BE2C (cell line): ENCODE data around the gene TTC38.

ENCODE experiments used
- DNase-seq: peaks from one replicate; pipeline ENCODE4 v3.0.0-alpha.2; 2020
- H3K27me3 ChIP-seq: fragments of 250-450 bp; sonication (Bioruptor Pico); 2 replicates; pipeline ENCODE4 v1.5.1; 2020; ENCODE audit warnings: mild to moderate bottlenecking
- H3K36me3 ChIP-seq: fragments of 250-450 bp; sonication (Bioruptor Pico); 2 replicates; pipeline ENCODE4 v1.5.1; 2020; ENCODE audit warnings: mild to moderate bottlenecking
- H3K4me1 ChIP-seq: fragments of 250-450 bp; sonication (Bioruptor Pico); 2 replicates; pipeline ENCODE4 v1.5.1; 2020
- H3K4me3 ChIP-seq: 2 replicates; pipeline ENCODE4 v1.5.1; 2011; ENCODE audit warnings: low read depth, low read length
- H3K9me3 ChIP-seq: fragments of 250-450 bp; sonication (Bioruptor Pico); 2 replicates; pipeline ENCODE4 v1.5.1; 2020
- TF ChIP-seq, protein P1 (sequence below): IDR thresholded peaks from 2 replicates; pipeline ENCODE4 v1.5.1; 2012; ENCODE audit warnings: mild to moderate bottlenecking, low read depth, low read length

TTC38 gene

DNA sequence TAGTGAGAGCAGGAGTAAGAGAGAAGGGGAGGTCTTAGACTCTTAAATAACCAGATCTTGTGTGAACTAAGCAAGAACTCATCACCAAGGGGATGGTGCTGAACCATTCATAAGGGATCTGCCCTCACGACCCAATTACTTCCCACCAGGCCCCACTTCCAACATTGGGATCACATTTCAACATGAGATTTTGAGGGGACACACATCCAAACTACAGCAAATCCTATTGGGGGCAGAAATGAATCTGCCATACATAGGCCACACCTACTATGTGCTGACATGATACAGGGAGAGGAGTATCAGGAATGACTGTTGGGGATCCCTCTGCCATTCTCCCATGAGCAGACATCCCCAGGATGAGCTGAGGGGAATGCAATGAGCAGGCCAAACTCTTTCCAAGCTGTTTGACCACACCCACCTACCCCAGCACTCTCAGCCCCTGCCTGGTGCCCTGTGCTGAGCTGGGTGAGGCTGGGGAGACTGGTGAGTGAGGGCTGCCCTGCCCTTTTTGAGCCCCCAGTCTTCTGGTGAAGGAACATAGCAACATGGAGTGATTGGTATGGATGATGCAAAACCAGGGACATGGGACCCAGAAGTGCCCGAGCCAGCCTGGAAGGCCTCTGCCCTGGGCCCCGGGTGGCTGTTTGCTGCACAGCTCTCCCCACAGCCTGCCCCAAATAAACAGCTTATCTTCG, 27.6 kb downstream of the TTC38 start:
- DNase-seq = no peak
- Histone ChIP-seq H3K36me3 (peaks cover 28% of the 10 kb centered on the region), H3K4me1 (no peaks in the 10 kb centered on the region; the same call in 1 of the 2 replicates), H3K4me3 (no peak overlapping the region), H3K27me3 (no peaks in the 10 kb centered on the region), H3K9me3 (no peaks in the 10 kb centered on the region)
- TF ChIP-seq, protein P1, sequence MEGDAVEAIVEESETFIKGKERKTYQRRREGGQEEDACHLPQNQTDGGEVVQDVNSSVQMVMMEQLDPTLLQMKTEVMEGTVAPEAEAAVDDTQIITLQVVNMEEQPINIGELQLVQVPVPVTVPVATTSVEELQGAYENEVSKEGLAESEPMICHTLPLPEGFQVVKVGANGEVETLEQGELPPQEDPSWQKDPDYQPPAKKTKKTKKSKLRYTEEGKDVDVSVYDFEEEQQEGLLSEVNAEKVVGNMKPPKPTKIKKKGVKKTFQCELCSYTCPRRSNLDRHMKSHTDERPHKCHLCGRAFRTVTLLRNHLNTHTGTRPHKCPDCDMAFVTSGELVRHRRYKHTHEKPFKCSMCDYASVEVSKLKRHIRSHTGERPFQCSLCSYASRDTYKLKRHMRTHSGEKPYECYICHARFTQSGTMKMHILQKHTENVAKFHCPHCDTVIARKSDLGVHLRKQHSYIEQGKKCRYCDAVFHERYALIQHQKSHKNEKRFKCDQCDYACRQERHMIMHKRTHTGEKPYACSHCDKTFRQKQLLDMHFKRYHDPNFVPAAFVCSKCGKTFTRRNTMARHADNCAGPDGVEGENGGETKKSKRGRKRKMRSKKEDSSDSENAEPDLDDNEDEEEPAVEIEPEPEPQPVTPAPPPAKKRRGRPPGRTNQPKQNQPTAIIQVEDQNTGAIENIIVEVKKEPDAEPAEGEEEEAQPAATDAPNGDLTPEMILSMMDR = no peak

DNA sequence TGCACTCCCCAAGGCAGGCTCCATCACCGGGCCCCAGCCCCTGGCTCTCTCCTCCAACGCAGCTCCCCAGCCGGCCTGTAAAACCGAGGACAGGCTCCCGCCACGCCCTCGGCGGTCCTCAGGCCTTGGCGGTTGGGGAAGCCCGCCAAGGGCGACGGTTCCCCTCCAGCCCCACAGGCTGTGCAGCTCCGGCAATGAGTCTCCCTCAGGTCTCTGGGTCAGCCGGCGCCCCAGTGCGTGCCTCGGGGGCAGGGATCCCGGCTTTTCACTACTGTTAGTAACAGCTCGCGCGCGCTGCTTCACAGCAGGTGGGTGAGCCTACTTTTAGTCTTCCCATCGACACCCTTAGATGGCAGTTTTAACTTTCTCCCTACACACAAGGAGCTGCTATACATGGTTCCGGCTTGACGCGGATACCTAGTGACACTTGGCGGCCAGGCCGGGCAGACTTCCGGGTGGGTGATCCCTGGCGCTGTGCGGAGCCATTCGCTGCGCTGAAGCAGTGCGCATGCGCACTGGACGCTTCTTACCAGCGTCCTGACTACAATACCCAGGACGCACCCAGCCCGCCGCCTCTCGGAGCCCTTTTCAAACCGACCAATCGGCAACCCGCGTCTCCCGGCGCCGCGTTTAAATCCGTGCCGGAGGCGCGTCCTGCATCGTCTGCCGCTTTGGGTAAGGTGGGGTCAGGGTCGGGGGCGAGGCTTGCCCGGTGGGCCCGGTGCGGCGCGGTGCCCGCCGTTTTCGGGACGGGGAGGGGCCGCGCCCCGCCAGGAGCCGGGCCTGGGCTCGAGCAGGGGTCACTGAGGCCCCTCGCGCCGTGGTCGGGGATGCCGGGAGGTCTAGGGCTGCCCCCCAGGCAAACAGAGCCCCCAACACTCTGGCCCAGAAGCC, 28.7 kb downstream of the TTC38 start, which contains the start of gene GTSE1:
Gene GTSE1, plus strand, starts transcription at position 614 of the 894 bp plus-strand sequence. CDS start 531 bp downstream, outside the sequence.
- TF ChIP-seq, protein P1 = peak; percentile 44
- peak within 1 kb of the TSS; percentile 88 for H3K4me3 ChIP-seq

DNA sequence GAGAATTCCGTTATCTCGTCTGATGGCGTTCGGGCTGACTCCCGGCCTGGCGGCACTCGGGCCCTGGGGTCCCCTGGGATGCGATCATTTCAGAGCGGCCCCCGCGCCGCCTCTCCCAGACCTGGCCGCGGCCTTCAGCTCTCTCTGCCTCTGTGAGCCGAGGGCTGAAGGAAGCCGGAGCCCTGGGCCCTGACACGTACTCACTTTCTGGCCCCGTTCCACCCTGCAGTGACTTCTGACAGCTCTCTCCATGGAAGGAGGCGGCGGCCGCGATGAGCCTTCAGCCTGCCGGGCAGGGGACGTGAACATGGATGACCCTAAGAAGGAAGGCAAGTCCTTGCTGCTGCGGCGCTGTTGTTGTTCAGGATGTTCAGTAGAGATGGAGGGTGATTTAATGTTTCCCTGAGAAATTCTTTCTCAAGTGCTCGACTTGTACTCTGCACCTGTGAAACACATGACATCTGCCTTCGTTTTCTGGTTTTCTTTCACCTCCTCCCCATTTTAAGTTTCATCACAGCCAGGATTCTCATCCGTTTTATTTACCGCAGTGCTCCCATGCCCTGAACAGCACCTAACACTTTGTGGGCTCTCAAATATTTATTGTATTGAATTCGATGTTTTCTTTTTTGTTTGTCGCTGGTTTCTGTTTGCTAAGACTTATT, 29.5 kb downstream of the TTC38 start:
- Histone ChIP-seq H3K27me3 (no peaks in the 10 kb centered on the region), H3K4me1 (no peaks in the 10 kb centered on the region; the same call in 1 of the 2 replicates), H3K4me3 (peak overlapping the region; percentile 88), H3K36me3 (peaks cover 33% of the 10 kb centered on the region), H3K9me3 (no peaks in the 10 kb centered on the region)
- DNase-seq = peak; percentile 68
- TF ChIP-seq, protein P1 = no peak

More for the DNA sequence above, 28.7 kb downstream of the TTC38 start, which contains the start of gene GTSE1:
- H3K4me1 ChIP-seq = no peaks in the 10 kb centered on the region; the same call in 1 of the 2 replicates
- H3K36me3 ChIP-seq = peaks cover 33% of the 10 kb centered on the region
- peak; percentile 99 for DNase-seq
- H3K9me3 ChIP-seq = no peaks in the 10 kb centered on the region
- H3K27me3 ChIP-seq = no peaks in the 10 kb centered on the region

DNA sequence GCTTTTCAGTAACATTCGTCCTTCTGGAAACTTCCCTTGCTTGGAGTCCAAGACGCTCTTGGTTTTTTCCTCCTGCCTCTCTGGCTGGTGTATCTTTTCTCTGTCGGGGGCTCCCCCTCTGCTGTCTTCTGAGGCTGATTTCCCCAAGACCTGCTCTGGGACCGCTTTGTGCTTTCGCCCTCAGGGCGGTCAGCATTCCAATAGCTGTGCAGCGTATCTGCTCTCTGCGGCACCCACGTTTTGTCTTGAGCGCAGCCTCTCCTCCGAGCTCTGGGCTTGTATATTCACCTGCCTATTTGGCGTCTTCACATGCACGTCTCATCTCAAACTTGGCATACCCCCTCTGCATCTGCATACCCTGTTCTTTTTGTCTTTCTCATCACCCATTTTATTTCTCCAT, 31.3 kb downstream of the TTC38 start:
- H3K36me3 ChIP-seq = peaks cover 33% of the 10 kb centered on the region
- H3K4me3 ChIP-seq = no peak overlapping the region
- TF ChIP-seq, protein P1 = no peak

DNA sequence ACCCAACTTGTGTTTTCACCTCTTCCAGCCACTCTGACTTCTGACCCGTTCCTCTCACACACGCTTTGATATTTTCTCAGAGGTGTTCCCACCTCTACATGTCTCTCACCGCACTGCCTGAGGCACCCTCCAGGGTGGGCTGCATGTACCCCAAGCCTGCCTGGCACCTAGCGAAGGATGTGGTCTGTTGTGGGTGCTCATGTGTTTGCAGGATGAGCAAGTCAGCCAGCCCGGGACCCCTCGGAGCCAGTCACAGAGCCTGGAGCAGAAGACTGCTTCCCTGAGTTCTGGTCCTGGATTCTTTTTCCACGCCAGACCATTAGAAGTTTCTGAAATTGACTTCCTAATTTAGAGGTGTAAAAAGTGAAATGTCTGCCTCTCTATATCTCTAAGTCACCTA, 32.7 kb downstream of the TTC38 start:
- Histone ChIP-seq H3K9me3 (no peaks in the 10 kb centered on the region), H3K4me3 (no peak overlapping the region), H3K4me1 (no peaks in the 10 kb centered on the region; the same call in 1 of the 2 replicates), H3K27me3 (no peaks in the 10 kb centered on the region), H3K36me3 (peaks cover 44% of the 10 kb centered on the region)
- TF ChIP-seq, protein P1 = no peak
- no peak for DNase-seq

More for the DNA sequence above, 31.3 kb downstream of the TTC38 start:
- H3K9me3 ChIP-seq = no peaks in the 10 kb centered on the region
- H3K27me3 ChIP-seq = no peaks in the 10 kb centered on the region
- no peaks in the 10 kb centered on the region; the same call in 1 of the 2 replicates for H3K4me1 ChIP-seq
- DNase-seq = no peak
